ENCODE results near the gene SPEG. TPM values are rescaled to one million over a fixed set of nuclear protein-coding genes. Genes with fewer than 3 reads are reported as not detected.

Gene SPEG
- total RNA-seq, 1 experiment from 2014 or later = 55.3 TPM

- no peak overlapping the region for H3K4me3 Mint-ChIP-seq
- no peaks in the 10 kb centered on the region for H3K9me3 Mint-ChIP-seq
- no peak for DNase-seq (ENCODE audit: low spot score)
- peaks cover 18% of the 10 kb centered on the region for H3K4me1 Mint-ChIP-seq
- H3K27me3 Mint-ChIP-seq (ENCODE audit: low read depth) = peaks cover 15% of the 10 kb centered on the region
- ATAC-seq = no peak
- ChIA-PET POLR2A (interaction anchor here (0.6 to 1.0 kb wide), 2 partner anchors 21 to 482 kb away, joined by 3 read pairs; no protein-coding TSS in a partner anchor), CTCF (interaction anchor here (0.5 to 11.1 kb wide), 17 partner anchors 12 to 83 kb away, joined by 3 to 121 read pairs (median 5); partner anchors contain the start of genes DES, DNPEP and SPEG)
- TF ChIP-seq JAZF1 (CRISPR knock-in tag; IDR thresholded peaks at IDR 0.05) = no peak
- no peak overlapping the region for H3K27ac Mint-ChIP-seq
- no peaks in the 10 kb centered on the region for H3K36me3 Mint-ChIP-seq
These were observed 12.0 kb downstream of the SPEG start for GRCh38 chr2:219446689-219447088.

GRCh38 chr2:219447242-219448098 is 12.8 kb downstream of the SPEG start:
- Mint-ChIP-seq H3K4me3 (no peak overlapping the region), H3K27me3 (ENCODE audit: low read depth) (peaks cover 13% of the 10 kb centered on the region), H3K4me1 (peaks cover 18% of the 10 kb centered on the region), H3K36me3 (no peaks in the 10 kb centered on the region), H3K27ac (no peak overlapping the region), H3K9me3 (no peaks in the 10 kb centered on the region)
- DNase-seq (ENCODE audit: low spot score) (peak; percentile 12), ATAC-seq (peak; percentile 1; the same call in 1 of the 2 replicates)
- POLR2A ChIA-PET = interaction anchor here (0.7 to 2.7 kb wide), 2 partner anchors 11 to 173 kb away, joined by 6 to 8 read pairs; no protein-coding TSS in a partner anchor
- CTCF ChIA-PET = interaction anchor here (0.6 to 11.1 kb wide), 20 partner anchors 11 to 153 kb away, joined by 3 to 121 read pairs (median 8); partner anchors contain the start of genes DES, DNPEP and SPEG
- no peak for TF ChIP-seq E2F1 (CRISPR knock-in tag; IDR thresholded peaks at IDR 0.05)
- TF ChIP-seq PRDM15 (CRISPR knock-in tag; IDR thresholded peaks at IDR 0.05) = no peak
- no peak for TF ChIP-seq ATF2 (CRISPR knock-in tag; IDR thresholded peaks at IDR 0.05; ENCODE audit: borderline replicate concordance, low read depth)
- TF ChIP-seq GTF2I (CRISPR knock-in tag; conservative IDR thresholded peaks at IDR 0.05) = no peak
- no peak for TF ChIP-seq GRHL2 (CRISPR knock-in tag; IDR thresholded peaks at IDR 0.05; ENCODE audit: insufficient replicate concordance, severe bottlenecking)
- no peak for TF ChIP-seq ZSCAN18 (CRISPR knock-in tag; IDR thresholded peaks at IDR 0.05)
- no peak for TF ChIP-seq CDX4 (CRISPR knock-in tag; IDR thresholded peaks at IDR 0.05; ENCODE audit: borderline replicate concordance)
- no peak for TF ChIP-seq HMGA2 (CRISPR knock-in tag; IDR thresholded peaks at IDR 0.05)
- TF ChIP-seq ZNF219 (CRISPR knock-in tag; IDR thresholded peaks at IDR 0.05; ENCODE audit: borderline replicate concordance) = no peak
- no peak for TF ChIP-seq ERG (CRISPR knock-in tag; IDR thresholded peaks at IDR 0.05)
- TF ChIP-seq SOX15 (CRISPR knock-in tag; IDR thresholded peaks at IDR 0.05) = no peak
- no peak for TF ChIP-seq SP1 (CRISPR knock-in tag; conservative IDR thresholded peaks at IDR 0.05)
- no peak for TF ChIP-seq ESRRA (CRISPR knock-in tag; IDR thresholded peaks at IDR 0.05; ENCODE audit: borderline replicate concordance)
- no peak for TF ChIP-seq PREB (CRISPR knock-in tag; IDR thresholded peaks at IDR 0.05; ENCODE audit: borderline replicate concordance)
- TF ChIP-seq ZBTB43 (CRISPR knock-in tag; IDR thresholded peaks at IDR 0.05) = no peak
- TF ChIP-seq MXD4 (CRISPR knock-in tag; IDR thresholded peaks at IDR 0.05; ENCODE audit: borderline replicate concordance) = no peak
- TF ChIP-seq JUN (CRISPR knock-in tag; IDR thresholded peaks at IDR 0.05) = no peak
